SH-SY5Y (cell line): ENCODE results near the gene SLC31A1.

Experiments
- GATA2 ChIP-seq: IDR thresholded peaks from 2 replicates; pipeline ENCODE4 v1.6.1; 2011; ENCODE audit warnings: mild to moderate bottlenecking, low read depth, low read length
- GATA3 ChIP-seq: IDR thresholded peaks from 2 replicates; pipeline ENCODE4 v1.6.1; 2011; ENCODE audit warnings: low read depth, mild to moderate bottlenecking, low read length, moderate library complexity

- TF ChIP-seq GATA2 (no peak), GATA3 (no peak)
Observed at GRCh38 chr9:113261917-113262671, 40.8 kb downstream of the SLC31A1 start.
